PC-9 (cell line): ENCODE measurements around the gene AAK1. TPM values are rescaled to one million over a fixed set of nuclear protein-coding genes. Genes with fewer than 3 reads are reported as not detected.

ENCODE experiments used
- BruUV-seq: library from RNA; stranded (reverse); fragments of 400-500 nt; replicated peaks from 2 replicates; lab custom pipeline; 2021; lab: Mats Ljungman, UMichigan
- CTCF ChIA-PET: fragments of 300-600 bp; sonication (Branson Sonifier 250); formaldehyde crosslinking; loops from one replicate; lab custom pipeline; 2022; ENCODE audit warnings: antibody characterized with exemption; lab: Charles Lee
- POLR2A ChIA-PET: fragments of 300-600 bp; sonication (Branson Sonifier 250); formaldehyde crosslinking; loops from one replicate; lab custom pipeline; 2022; ENCODE audit warnings: antibody characterized with exemption; ENCODE audit not compliant: unreplicated experiment; lab: Charles Lee
- DNase-seq, 2 experiments: peaks; one replicate each; pipeline versions ENCODE4 v3.0.0 to v3.0.0-alpha.2; 2015 to 2022; ENCODE audit warnings: mixed read lengths in 1 of 2
- H2AFZ ChIP-seq: fragments of 200-600 bp; sonication (generic); 2 replicates; pipeline ENCODE4 v1.8.1; 2017; ENCODE audit warnings: antibody characterized with exemption
- H3F3A ChIP-seq: fragments of 200-600 bp; sonication (generic); 2 replicates; pipeline ENCODE4 v1.8.1; 2017; ENCODE audit warnings: antibody characterized with exemption, mild to moderate bottlenecking, low read depth; ENCODE audit not compliant: insufficient read depth
- H3K27ac ChIP-seq: fragments of 200-600 bp; sonication (generic); 2 replicates; pipeline ENCODE4 v1.6.1; 2016; ENCODE audit warnings: mixed run types
- H3K27me3 ChIP-seq: fragments of 200-600 bp; sonication (generic); 2 replicates; pipeline ENCODE4 v1.6.1; 2016; ENCODE audit warnings: low read depth, mixed run types; ENCODE audit not compliant: insufficient read depth
- H3K36me3 ChIP-seq: fragments of 200-600 bp; sonication (generic); 2 replicates; pipeline ENCODE4 v1.6.1; 2016; ENCODE audit warnings: low read depth, mixed run types
- H3K4me1 ChIP-seq: fragments of 200-600 bp; sonication (generic); replicated peaks from 2 replicates; pipeline ENCODE4 v1.6.1; 2016; ENCODE audit warnings: mixed run types; ENCODE audit not compliant: insufficient read depth
- H3K4me2 ChIP-seq: fragments of 200-600 bp; sonication (generic); 2 replicates; pipeline ENCODE4 v1.6.1; 2017; ENCODE audit warnings: mixed run types
- H3K4me3 ChIP-seq: fragments of 200-600 bp; sonication (generic); 2 replicates; pipeline ENCODE4 v1.6.1; 2016; ENCODE audit warnings: mixed run types
- H3K79me2 ChIP-seq: fragments of 200-600 bp; sonication (generic); 2 replicates; pipeline ENCODE4 v1.6.1; 2017; ENCODE audit warnings: low read depth, mixed run types
- H3K9me2 ChIP-seq: fragments of 200-600 bp; sonication (generic); 2 replicates; pipeline ENCODE4 v1.8.1; 2017; ENCODE audit warnings: mild to moderate bottlenecking; ENCODE audit not compliant: insufficient read depth
- H3K9me3 ChIP-seq: fragments of 200-600 bp; sonication (generic); 2 replicates; pipeline ENCODE4 v1.8.1; 2016; ENCODE audit warnings: low read depth; ENCODE audit not compliant: insufficient read depth
- H4K20me1 ChIP-seq: fragments of 200-600 bp; sonication (generic); 2 replicates; pipeline ENCODE4 v1.8.1; 2017; ENCODE audit not compliant: insufficient read depth
- EZH2 ChIP-seq: fragments of 200-600 bp; sonication (generic); IDR thresholded peaks from 2 replicates; pipeline ENCODE4 v1.8.0; 2017; ENCODE audit warnings: antibody characterized with exemption, low read depth
- intact Hi-C: fragments of 100-400 bp; cut with micrococcal nuclease; formaldehyde crosslinking; loops from one replicate; pipeline ENCODE4 v1.10.0; 2022; ENCODE audit not compliant: unreplicated experiment
- total RNA-seq: library from RNA; stranded (reverse); gene quantifications from 2 replicates; pipeline ENCODE4 v1.2.3, GENCODE V29; 2021
- TF ChIP-seq, protein P1 (sequence below): fragments of 200-600 bp; sonication (generic); conservative IDR thresholded peaks from 2 replicates; pipeline ENCODE4 v1.6.1; 2017; ENCODE audit warnings: mixed run types, antibody characterized with exemption, mild to moderate bottlenecking, moderate library complexity

The AAK1 gene
- total RNA-seq, 1 experiment from 2014 or later = 66.6 TPM

DNA sequence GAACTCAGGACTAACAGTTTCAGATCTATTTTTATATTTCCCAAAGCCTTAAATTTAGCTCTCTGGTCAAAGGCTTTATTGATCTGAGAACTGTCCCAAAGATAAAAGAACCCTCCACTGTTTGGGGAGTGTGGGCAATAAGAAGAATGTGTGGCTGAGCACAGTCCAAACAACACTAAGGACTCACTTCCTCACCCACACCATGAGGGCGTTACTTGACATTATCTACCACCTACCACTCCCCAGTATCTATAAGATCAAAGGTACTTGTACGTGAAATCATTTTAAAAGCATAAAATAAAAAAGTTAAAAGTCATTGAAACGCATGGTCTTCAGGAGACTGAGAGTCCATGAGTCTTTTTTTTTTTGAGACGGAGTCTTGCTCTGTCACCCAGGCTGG is 151.7 kb downstream of the AAK1 start:
- Histone ChIP-seq H3K9me3 (no peaks in the 10 kb centered on the region), H3K36me3 (peaks cover 2% of the 10 kb centered on the region; the same call in 1 of the 2 replicates), H2AFZ (no peak overlapping the region), H3K79me2 (no peaks in the 10 kb centered on the region), H3K4me2 (no peak overlapping the region), H3K4me1 (no peaks in the 10 kb centered on the region), H3K27ac (no peak overlapping the region), H3K4me3 (no peak overlapping the region), H3K9me2 (no peaks in the 10 kb centered on the region), H3K27me3 (no peaks in the 10 kb centered on the region), H4K20me1 (no peaks in the 10 kb centered on the region), H3F3A (no peaks in the 10 kb centered on the region)
- POLR2A ChIA-PET = no interaction called here
- TF ChIP-seq, protein P1, sequence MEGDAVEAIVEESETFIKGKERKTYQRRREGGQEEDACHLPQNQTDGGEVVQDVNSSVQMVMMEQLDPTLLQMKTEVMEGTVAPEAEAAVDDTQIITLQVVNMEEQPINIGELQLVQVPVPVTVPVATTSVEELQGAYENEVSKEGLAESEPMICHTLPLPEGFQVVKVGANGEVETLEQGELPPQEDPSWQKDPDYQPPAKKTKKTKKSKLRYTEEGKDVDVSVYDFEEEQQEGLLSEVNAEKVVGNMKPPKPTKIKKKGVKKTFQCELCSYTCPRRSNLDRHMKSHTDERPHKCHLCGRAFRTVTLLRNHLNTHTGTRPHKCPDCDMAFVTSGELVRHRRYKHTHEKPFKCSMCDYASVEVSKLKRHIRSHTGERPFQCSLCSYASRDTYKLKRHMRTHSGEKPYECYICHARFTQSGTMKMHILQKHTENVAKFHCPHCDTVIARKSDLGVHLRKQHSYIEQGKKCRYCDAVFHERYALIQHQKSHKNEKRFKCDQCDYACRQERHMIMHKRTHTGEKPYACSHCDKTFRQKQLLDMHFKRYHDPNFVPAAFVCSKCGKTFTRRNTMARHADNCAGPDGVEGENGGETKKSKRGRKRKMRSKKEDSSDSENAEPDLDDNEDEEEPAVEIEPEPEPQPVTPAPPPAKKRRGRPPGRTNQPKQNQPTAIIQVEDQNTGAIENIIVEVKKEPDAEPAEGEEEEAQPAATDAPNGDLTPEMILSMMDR = no peak
- no peak for TF ChIP-seq EZH2
- intact Hi-C loops = no loop called here
- CTCF ChIA-PET = no interaction called here
- no TSS peak for BruUV-seq
- no peak for DNase-seq

DNA sequence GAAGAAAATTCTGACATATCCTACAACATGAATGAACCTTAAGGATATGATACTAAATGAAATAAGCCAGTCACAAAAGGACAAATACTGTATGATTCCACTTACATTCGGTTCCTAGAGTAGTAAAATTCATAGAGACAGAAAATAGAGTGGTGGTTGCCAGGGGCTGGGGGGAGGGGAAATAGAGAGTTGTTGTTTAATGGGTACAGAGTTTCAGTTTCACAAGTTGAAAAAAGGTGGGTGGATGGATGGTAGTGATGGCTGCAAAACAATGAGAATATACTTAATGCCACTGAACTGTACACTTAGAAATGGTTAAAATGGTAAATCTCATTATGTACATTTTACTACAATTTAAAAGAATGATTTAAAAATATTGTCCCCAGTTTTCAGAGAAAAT is 153.1 kb downstream of the AAK1 start:
- no peak overlapping the region for H2AFZ ChIP-seq
- no peak overlapping the region for H3K4me3 ChIP-seq
- DNase-seq = no peak
- H3K4me1 ChIP-seq = no peaks in the 10 kb centered on the region
- no peaks in the 10 kb centered on the region for H3K9me3 ChIP-seq
- POLR2A ChIA-PET = no interaction called here
- H3K36me3 ChIP-seq = peaks cover 2% of the 10 kb centered on the region; the same call in 1 of the 2 replicates
- CTCF ChIA-PET = no interaction called here
- no peaks in the 10 kb centered on the region for H3K9me2 ChIP-seq
- BruUV-seq = no TSS peak
- no peak overlapping the region for H3K4me2 ChIP-seq
- intact Hi-C loops = no loop called here
- H3K79me2 ChIP-seq = no peaks in the 10 kb centered on the region
- no peaks in the 10 kb centered on the region for H3F3A ChIP-seq
- TF ChIP-seq, protein P1 = no peak
- TF ChIP-seq EZH2 = no peak
- H4K20me1 ChIP-seq = no peaks in the 10 kb centered on the region
- no peak overlapping the region for H3K27ac ChIP-seq
- no peaks in the 10 kb centered on the region for H3K27me3 ChIP-seq

DNA sequence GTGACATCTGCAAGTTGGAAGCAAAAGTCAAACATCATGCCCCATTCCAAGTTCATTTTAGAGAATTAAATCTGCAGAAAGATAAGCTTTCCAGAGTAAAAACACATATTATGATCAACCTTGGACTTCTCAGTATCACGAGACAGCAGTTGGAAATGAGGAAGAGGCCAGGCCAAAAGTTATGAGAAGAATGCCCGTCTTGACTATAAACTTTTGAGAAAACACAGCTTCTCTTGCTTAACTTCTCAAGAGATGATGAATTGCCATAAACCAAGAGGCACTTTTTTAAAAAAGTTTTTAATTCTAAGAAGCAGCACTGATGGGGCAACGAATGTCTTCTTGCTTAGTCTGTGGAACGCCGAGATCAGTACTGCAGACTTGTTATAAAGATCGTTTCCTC is 153.7 kb downstream of the AAK1 start:
- no peaks in the 10 kb centered on the region for H3K4me1 ChIP-seq
- H3K79me2 ChIP-seq = no peaks in the 10 kb centered on the region
- no peaks in the 10 kb centered on the region for H3F3A ChIP-seq
- no peak overlapping the region for H3K27ac ChIP-seq
- CTCF ChIA-PET = no interaction called here
- POLR2A ChIA-PET = no interaction called here
- H3K9me3 ChIP-seq = no peaks in the 10 kb centered on the region
- no peaks in the 10 kb centered on the region for H4K20me1 ChIP-seq
- intact Hi-C loops = no loop called here
- 0 out of 2 replicates have a peak, but pooled peaks cover 2% of the 10 kb centered on the region for H3K36me3 ChIP-seq
- H3K27me3 ChIP-seq = no peaks in the 10 kb centered on the region
- TF ChIP-seq, protein P1 = no peak
- H3K4me2 ChIP-seq = no peak overlapping the region
- no peak overlapping the region for H3K4me3 ChIP-seq
- DNase-seq = no peak
- no peak overlapping the region for H2AFZ ChIP-seq
- H3K9me2 ChIP-seq = no peaks in the 10 kb centered on the region
- no TSS peak for BruUV-seq
